ENCODE data around the gene CCNA1. TPM values are rescaled to one million over a fixed set of nuclear protein-coding genes. Genes with fewer than 3 reads are reported as not detected.

The CCNA1 gene
- total and polyA plus RNA-seq, 10 of the 15 experiments (the other 5 are each of a cell fraction or from before 2014, with no cell fraction given): 0.38 to 6.0 (median 1.1) TPM

- intact Hi-C loops (cut with micrococcal nuclease; ENCODE audit: unreplicated experiment) (no loop called here), in situ Hi-C loops (cut with MboI) (no loop called here)
- ChIA-PET CTCF (interaction anchor here (0.6 to 5.2 kb wide), 5 partner anchors 15 to 935 kb away, joined by 3 to 22 read pairs (median 5); no protein-coding TSS in a partner anchor), POLR2A (interaction anchor here (1.4 kb wide), 1 partner anchor 79 kb away, joined by 3 read pairs; no protein-coding TSS in a partner anchor), SMC1A (ENCODE audit: uncharacterized antibody, unreplicated experiment) (interaction anchor here (5.1 kb wide), 1 partner anchor 18 kb away, joined by 33 read pairs; no protein-coding TSS in a partner anchor), RAD21 (ENCODE audit: unreplicated experiment) (interaction anchor here (0.7 to 1.9 kb wide), 3 partner anchors 18 to 91 kb away, joined by 3 to 6 read pairs (median 4); no protein-coding TSS in a partner anchor)
- Histone ChIP-seq H3K79me2 (ENCODE audit: control insufficient read depth, insufficient read depth, low read length) (no peaks in the 10 kb centered on the region), H2AFZ (ENCODE audit: control insufficient read depth, low read depth, low read length) (no peak overlapping the region), H4K20me1 (ENCODE audit: control insufficient read depth, insufficient read depth) (no peaks in the 10 kb centered on the region), H3K9ac (ENCODE audit: control insufficient read depth, insufficient read depth, low read length) (no peak overlapping the region), H3K27ac (ENCODE audit: control insufficient read depth, insufficient read depth) (no peak overlapping the region), H3K9me3 (replicated peaks; ENCODE audit: control insufficient read depth, insufficient read depth, low read length) (no peaks in the 10 kb centered on the region; the same call in 2 of the 3 replicates), H3K36me3 (ENCODE audit: control insufficient read depth in 2 of 2, insufficient read depth in 2 of 2, low read length in 1 of 2) (no peaks in the 10 kb centered on the region), H3K4me1 (ENCODE audit: control insufficient read depth, insufficient read depth, low read length) (no peaks in the 10 kb centered on the region), H3K4me2 (ENCODE audit: control insufficient read depth, insufficient read depth) (no peak overlapping the region), H3K4me3 (no peak overlapping the region), H3K27me3 (replicated peaks in 1 of 2; ENCODE audit: control insufficient read depth in 2 of 2, insufficient read depth in 2 of 2, low read length in 1 of 2) (peaks cover 0 to 5% of the 10 kb centered on the region in 2 experiments; a peak in 2 of 4 replicates)
- BruUV-seq (replicated peaks): no TSS peak
- FAIRE-seq: no peak
- WGBS (ENCODE audit: insufficient coverage, insufficient replicate concordance, low lambda C conversion rate, missing lambda C conversion rate): 1% methylated on average over 4 of the region's 4 CpGs
- DNase-seq (ENCODE audit: low read depth, low spot score): no peak
- ATAC-seq: peak; percentile 64
- TF ChIP-seq RAD51 (IDR thresholded peaks at IDR 0.05): no peak
- peak; percentile 67; the same call in 1 of the 2 replicates for TF ChIP-seq SPI1 (IDR thresholded peaks at IDR 0.05; ENCODE audit: borderline replicate concordance, insufficient read depth, low read depth, low read length)
- TF ChIP-seq E2F8 (IDR thresholded peaks at IDR 0.05; ENCODE audit: low read depth, partially characterized antibody): no peak
- no peak for TF ChIP-seq CEBPB (IDR thresholded peaks at IDR 0.05; ENCODE audit: borderline replicate concordance in 1 of 2, low read depth in 2 of 2, low read length in 2 of 2)
- no peak for TF ChIP-seq ZBTB40 (IDR thresholded peaks at IDR 0.05; ENCODE audit: borderline replicate concordance)
- no peak for TF ChIP-seq NRF1 (conservative IDR thresholded peaks at IDR 0.05; ENCODE audit: low read depth, low read length)
- TF ChIP-seq ATF7 (IDR thresholded peaks at IDR 0.05; ENCODE audit: low read depth): peak; percentile 94
- TF ChIP-seq BCL11A (IDR thresholded peaks at IDR 0.05; ENCODE audit: low read depth, low read length): no peak
- TF ChIP-seq SIX5 (IDR thresholded peaks at IDR 0.05; ENCODE audit: low read depth, low read length, severe bottlenecking): no peak
- TF ChIP-seq SREBF2 (IDR thresholded peaks at IDR 0.05; ENCODE audit: low read length): no peak
- TF ChIP-seq TCF7 (IDR thresholded peaks at IDR 0.05; ENCODE audit: borderline replicate concordance): no peak
- TF ChIP-seq TAF1 (IDR thresholded peaks at IDR 0.05; ENCODE audit: borderline replicate concordance, low read depth, low read length): no peak
- TF ChIP-seq JUND (IDR thresholded peaks at IDR 0.05; ENCODE audit: low read depth, low read length): no peak
- no peak for TF ChIP-seq NKRF (conservative IDR thresholded peaks at IDR 0.05)
- no peak for TF ChIP-seq POLR2AphosphoS2 (IDR thresholded peaks at IDR 0.05; ENCODE audit: low read depth, low read length)
- no peak for TF ChIP-seq HDAC2 (IDR thresholded peaks at IDR 0.05)
Observed at GRCh38 chr13:36436811-36437210, 4.5 kb downstream of the CCNA1 start.

Measured in GM12878 (cell line).